ENCODE data around the gene ZNF98.

The ZNF98 gene

GRCh38 chr19:22422211-22422610 is at the start of gene ZNF98:
Gene ZNF98, minus strand, starts transcription at chr19:22422346. Its CDS starts 122 bp downstream, at chr19:22422224.
- no peak for DNase-seq (ENCODE audit: low read depth in 2 of 2)

- DNase-seq (ENCODE audit: low read depth in 2 of 2) = no peak
Observed at GRCh38 chr19:22446605-22447004, 24.5 kb upstream of the ZNF98 start.

GRCh38 chr19:22438011-22438410 is 15.9 kb upstream of the ZNF98 start:
- DNase-seq (ENCODE audit: low read depth in 2 of 2) = no peak

GRCh38 chr19:22427960-22428913 is 6.1 kb upstream of the ZNF98 start:
- DNase-seq (ENCODE audit: low read depth in 2 of 2) = no peak

- DNase-seq (ENCODE audit: low read depth in 2 of 2) = no peak
Observed at GRCh38 chr19:22427547-22427946, 5.4 kb upstream of the ZNF98 start.

- DNase-seq (ENCODE audit: low read depth in 2 of 2) = no peak
Observed at GRCh38 chr19:22426901-22427300, 4.8 kb upstream of the ZNF98 start.

GRCh38 chr19:22421797-22422196 is 349 bp downstream of the ZNF98 start:
- no peak for DNase-seq (ENCODE audit: low read depth in 2 of 2)

GRCh38 chr19:22354665-22355064 is 67.5 kb downstream of the ZNF98 start:
- no peak for DNase-seq (ENCODE audit: low read depth in 2 of 2)

Measured in stimulated activated CD4-positive, alpha-beta T cell treated with anti-CD3 and anti-CD28 coated beads, Interleukin-1b, Interleukin-23, amount 100 ng/mL, for 4 hours (primary cell).